Measurements from ENCODE around the gene NEDD4L.
"Not testable (repeated sequence)": the region's sequence is repeated elsewhere in the genome, so short reads cannot be mapped to it uniquely, and the experiment has no call there.

Gene NEDD4L

GRCh38 chr18:58264075-58264474 lies 220.0 kb downstream of the NEDD4L start:
- DNase-seq (ENCODE audit: low read depth in 3 of 3) = no peak

- DNase-seq (ENCODE audit: low read depth in 3 of 3) = no peak
Measured at GRCh38 chr18:58264840-58265239, 220.8 kb downstream of the NEDD4L start.

- DNase-seq (ENCODE audit: low read depth in 3 of 3) = not testable (repeated sequence)
Measured at GRCh38 chr18:58265489-58265888, 221.5 kb downstream of the NEDD4L start.

- DNase-seq (ENCODE audit: low read depth in 3 of 3) = no peak
Measured at GRCh38 chr18:58266291-58266690, 222.3 kb downstream of the NEDD4L start.

- no peak for DNase-seq (ENCODE audit: low read depth in 3 of 3)
Measured at GRCh38 chr18:58267493-58267892, 223.5 kb downstream of the NEDD4L start.

- no peak for DNase-seq (ENCODE audit: low read depth in 3 of 3)
Measured at GRCh38 chr18:58268849-58269248, 224.8 kb downstream of the NEDD4L start.

- no peak for DNase-seq (ENCODE audit: low read depth in 3 of 3)
Measured at GRCh38 chr18:58269931-58270330, 225.9 kb downstream of the NEDD4L start.

- DNase-seq (ENCODE audit: low read depth in 3 of 3) = no peak
Measured at GRCh38 chr18:58270396-58270795, 226.4 kb downstream of the NEDD4L start.

- DNase-seq (ENCODE audit: low read depth in 3 of 3) = no peak
Measured at GRCh38 chr18:58271770-58272169, 227.7 kb downstream of the NEDD4L start.

GRCh38 chr18:58272209-58272608 lies 228.2 kb downstream of the NEDD4L start:
- DNase-seq (ENCODE audit: low read depth in 3 of 3) = no peak

GRCh38 chr18:58272779-58273435 lies 228.9 kb downstream of the NEDD4L start:
- no peak for DNase-seq (ENCODE audit: low read depth in 3 of 3)

GRCh38 chr18:58275176-58275575 lies 231.2 kb downstream of the NEDD4L start:
- no peak for DNase-seq (ENCODE audit: low read depth in 3 of 3)

- no peak for DNase-seq (ENCODE audit: low read depth in 3 of 3)
Measured at GRCh38 chr18:58276789-58277739, 233.0 kb downstream of the NEDD4L start.

GRCh38 chr18:58279504-58280175 lies 235.6 kb downstream of the NEDD4L start:
- DNase-seq (ENCODE audit: low read depth in 3 of 3) = no peak

- no peak for DNase-seq (ENCODE audit: low read depth in 3 of 3)
Measured at GRCh38 chr18:58280191-58280590, 236.2 kb downstream of the NEDD4L start.

GRCh38 chr18:58282872-58283271 lies 238.8 kb downstream of the NEDD4L start:
- DNase-seq (ENCODE audit: low read depth in 3 of 3) = not testable (repeated sequence)

- no peak for DNase-seq (ENCODE audit: low read depth in 3 of 3)
Measured at GRCh38 chr18:58284699-58285448, 240.8 kb downstream of the NEDD4L start.

- no peak for DNase-seq (ENCODE audit: low read depth in 3 of 3)
Measured at GRCh38 chr18:58285449-58286130, 241.6 kb downstream of the NEDD4L start.

- no peak for DNase-seq (ENCODE audit: low read depth in 3 of 3)
Measured at GRCh38 chr18:58286632-58287352, 242.8 kb downstream of the NEDD4L start.
